BLaER1 treated with 17β-estradiol and CSF1 and Interleukin-3, amounts not matched to agents 10 nM and 100 nM (cell line): ENCODE data around the gene OR7D2.
"Not testable (repeated sequence)": the region's sequence is repeated elsewhere in the genome, so short reads cannot be mapped to it uniquely, and the experiment has no call there.

Experiments used
- H3K27ac ChIP-seq, 11 experiments: shearing (Covaris generic); formaldehyde crosslinking; 2 replicates each; pipeline ENCODE4 v1.8.1; 2022
- H3K27me3 ChIP-seq, 11 experiments: shearing (Covaris generic); formaldehyde crosslinking; 2 replicates each; pipeline ENCODE4 v1.8.1; 2022
- H3K36me3 ChIP-seq, 11 experiments: shearing (Covaris generic); formaldehyde crosslinking; 2 replicates each; pipeline ENCODE4 v1.8.1; 2022
- H3K4me1 ChIP-seq, 10 experiments: shearing (Covaris generic); formaldehyde crosslinking; 2 replicates each; pipeline ENCODE4 v1.8.1; 2022
- H3K4me2 ChIP-seq, 11 experiments: shearing (Covaris generic); formaldehyde crosslinking; 2 replicates each; pipeline ENCODE4 v1.8.1; 2022
- H3K4me3 ChIP-seq, 10 experiments: shearing (Covaris generic); formaldehyde crosslinking; 2 replicates each; pipeline ENCODE4 v1.8.1; 2022
- H3K9ac ChIP-seq, 11 experiments: shearing (Covaris generic); formaldehyde crosslinking; 2 replicates each; pipeline ENCODE4 v1.8.1; 2022
- H3K9me3 ChIP-seq, 11 experiments: shearing (Covaris generic); formaldehyde crosslinking; replicated peaks in 1 of 11; 2 replicates each; pipeline ENCODE4 v1.8.1; 2022
- H4K20me1 ChIP-seq, 11 experiments: shearing (Covaris generic); formaldehyde crosslinking; 2 replicates each; pipeline ENCODE4 v1.8.1; 2022
- Cebpa-rat ChIP-seq, 11 experiments: shearing (Covaris generic); IDR thresholded peaks; 2 replicates each; pipeline ENCODE4 v1.8.1; 2022

OR7D2 gene

GRCh38 chr19:9171393-9171991 lies 7.3 kb upstream of the OR7D2 start:
- Histone ChIP-seq H4K20me1 (peaks cover 0 to 7% (median 0%) of the 10 kb centered on the region in 11 experiments; a peak in 1 of 22 replicates), H3K9ac (no peak overlapping the region), H3K9me3 (no peaks in the 10 kb centered on the region), H3K27me3 (no peaks in the 10 kb centered on the region), H3K27ac (no peak overlapping the region), H3K4me3 (no peak overlapping the region), H3K4me2 (peak overlapping the region in 1 of 11 experiments; percentile 13; a peak in 1 of 22 replicates), H3K4me1 (peaks cover 0 to 29% (median 4%) of the 10 kb centered on the region in 10 experiments; a peak in 10 of 20 replicates), H3K36me3 (peaks cover 0 to 21% (median 14%) of the 10 kb centered on the region in 11 experiments; a peak in 13 of 22 replicates)
- no peak for TF ChIP-seq Cebpa-rat (IDR thresholded peaks at IDR 0.05)

- Histone ChIP-seq H3K27ac (no peak overlapping the region), H3K4me2 (no peak overlapping the region), H3K4me1 (peaks cover 0 to 12% (median 0%) of the 10 kb centered on the region in 10 experiments; a peak in 3 of 20 replicates), H3K27me3 (no peaks in the 10 kb centered on the region), H3K9ac (no peak overlapping the region), H3K36me3 (no peaks in the 10 kb centered on the region), H3K4me3 (no peak overlapping the region), H3K9me3 (no peaks in the 10 kb centered on the region), H4K20me1 (no peaks in the 10 kb centered on the region)
- no peak for TF ChIP-seq Cebpa-rat (IDR thresholded peaks at IDR 0.05)
These were observed 3.5 kb upstream of the OR7D2 start for GRCh38 chr19:9175326-9175725.

- Histone ChIP-seq H3K4me3 (no peak overlapping the region), H4K20me1 (no peaks in the 10 kb centered on the region), H3K4me2 (no peak overlapping the region), H3K4me1 (no peaks in the 10 kb centered on the region), H3K36me3 (no peaks in the 10 kb centered on the region), H3K27me3 (no peaks in the 10 kb centered on the region), H3K9ac (no peak overlapping the region), H3K27ac (no peak overlapping the region), H3K9me3 (peaks cover 0 to 11% (median 0%) of the 10 kb centered on the region in 11 experiments; a peak in 6 of 22 replicates)
- TF ChIP-seq Cebpa-rat (IDR thresholded peaks at IDR 0.05), result no peak
These were observed 4.2 kb downstream of the OR7D2 start for GRCh38 chr19:9183000-9183399.

- Histone ChIP-seq H3K9ac (no peak overlapping the region), H4K20me1 (no peaks in the 10 kb centered on the region), H3K9me3 (peaks cover 11 to 30% (median 17%) of the 10 kb centered on the region in 11 experiments; a peak in 21 of 22 replicates), H3K27ac (no peak overlapping the region), H3K4me3 (no peak overlapping the region), H3K36me3 (no peaks in the 10 kb centered on the region; a peak in 1 of 22 replicates), H3K4me1 (no peaks in the 10 kb centered on the region), H3K4me2 (no peak overlapping the region), H3K27me3 (no peaks in the 10 kb centered on the region)
- TF ChIP-seq Cebpa-rat (IDR thresholded peaks at IDR 0.05), result no peak
These were observed 8.4 kb downstream of the OR7D2 start for GRCh38 chr19:9187191-9187590.

GRCh38 chr19:9189535-9189934 lies 10.8 kb downstream of the OR7D2 start:
- Histone ChIP-seq H3K4me3 (no peak overlapping the region), H3K27me3 (no peaks in the 10 kb centered on the region)

GRCh38 chr19:9198044-9198443 lies 19.3 kb downstream of the OR7D2 start:
- H3K27me3 ChIP-seq, H3K27ac ChIP-seq, H3K36me3 ChIP-seq, H4K20me1 ChIP-seq, H3K9ac ChIP-seq, H3K4me3 ChIP-seq, H3K9me3 ChIP-seq: not testable (repeated sequence)
- Histone ChIP-seq H3K4me1 (peaks cover 0 to 15% (median 0%) of the 10 kb centered on the region in 10 experiments; a peak in 5 of 20 replicates), H3K4me2 (peak overlapping the region in 2 of 11 experiments; percentile 9 to 28; a peak in 3 of 22 replicates)

More at GRCh38 chr19:9189535-9189934, 10.8 kb downstream of the OR7D2 start:
- Histone ChIP-seq H3K36me3 (no peaks in the 10 kb centered on the region; a peak in 1 of 22 replicates), H3K4me2 (no peak overlapping the region), H3K27ac (no peak overlapping the region), H3K9ac (no peak overlapping the region), H3K9me3 (peaks cover 11 to 30% (median 17%) of the 10 kb centered on the region in 11 experiments; a peak in 21 of 22 replicates), H4K20me1 (no peaks in the 10 kb centered on the region), H3K4me1 (no peaks in the 10 kb centered on the region)
- TF ChIP-seq Cebpa-rat (IDR thresholded peaks at IDR 0.05), result no peak

- no peak overlapping the region for H3K27ac ChIP-seq
- no peaks in the 10 kb centered on the region for H3K9me3 ChIP-seq
- H3K4me1 ChIP-seq, result peaks cover 0 to 5% (median 0%) of the 10 kb centered on the region in 10 experiments; a peak in 4 of 20 replicates
- H4K20me1 ChIP-seq, result no peaks in the 10 kb centered on the region
- H3K4me3 ChIP-seq, result peak overlapping the region in 9 of 10 experiments; percentile 24 to 52 (median 37); a peak in 9 of 20 replicates
- H3K27me3 ChIP-seq, result no peaks in the 10 kb centered on the region
- peak overlapping the region; percentile 53 to 82 (median 67) for H3K4me2 ChIP-seq
- H3K9ac ChIP-seq, result peak overlapping the region in 10 of 11 experiments; percentile 11 to 62 (median 47); a peak in 10 of 22 replicates
- TF ChIP-seq Cebpa-rat (IDR thresholded peaks at IDR 0.05), result no peak
- no peaks in the 10 kb centered on the region for H3K36me3 ChIP-seq
These were observed 26.8 kb downstream of the OR7D2 start for GRCh38 chr19:9205501-9206113.

GRCh38 chr19:9219489-9219888 lies 40.7 kb downstream of the OR7D2 start, which contains the start of gene OR7D4:
Gene OR7D4, minus strand, starts transcription at chr19:9219589. Its CDS starts 4,752 bp downstream, at chr19:9214837.
- Histone ChIP-seq H3K9ac (no peak within 1 kb of the TSS), H3K27ac (no peak within 1 kb of the TSS), H3K4me2 (no peak within 1 kb of the TSS), H3K4me1 (no peaks in the 10 kb centered on the region), H3K4me3 (no peak within 1 kb of the TSS), H4K20me1 (no peaks in the 10 kb centered on the region), H3K9me3 (peaks cover 6 to 29% (median 15%) of the 10 kb centered on the region in 11 experiments; a peak in 18 of 22 replicates), H3K27me3 (no peaks in the 10 kb centered on the region), H3K36me3 (no peaks in the 10 kb centered on the region)
- no peak for TF ChIP-seq Cebpa-rat (IDR thresholded peaks at IDR 0.05)
